Natural killer cell (primary cell): ENCODE measurements around the gene ZNF8. TPM values are rescaled to one million over a fixed set of nuclear protein-coding genes. Genes with fewer than 3 reads are reported as not detected.

ENCODE experiments used
- ATAC-seq, 3 donors: fragments of 150-1000 bp in 2 of 3; fragments of 200-7000 bp in 1 of 3; cut with Tn5 transposase; 1 replicate in 1 of 3; 2 replicates in 2 of 3; pipeline ENCODE4 v1.10.0; 2021; ENCODE audit warnings: mild to moderate bottlenecking in 2 of 3, moderate library complexity in 2 of 3
- DNase-seq, 2 donors: peaks; one replicate each; pipeline versions ENCODE4 v3.0.0 to v3.0.0-alpha.2; 2013 to 2021; ENCODE audit warnings: mixed read lengths in 1 of 2
- H3K27ac ChIP-seq: one replicate; pipeline ENCODE4 v1.5.1; 2013; ENCODE audit warnings: mild to moderate bottlenecking, low read length
- H3K27me3 ChIP-seq: one replicate; pipeline ENCODE4 v1.6.1; 2013; ENCODE audit warnings: low read length; ENCODE audit not compliant: control insufficient read depth, insufficient read depth
- H3K36me3 ChIP-seq: one replicate; pipeline ENCODE4 v1.6.1; 2013; ENCODE audit warnings: low read length; ENCODE audit not compliant: control insufficient read depth, insufficient read depth
- H3K4me1 ChIP-seq: one replicate; pipeline ENCODE4 v1.6.1; 2013; ENCODE audit warnings: low read length; ENCODE audit not compliant: control insufficient read depth, insufficient read depth
- H3K4me3 ChIP-seq: one replicate; pipeline ENCODE4 v1.5.1; 2013; ENCODE audit warnings: low read length
- H3K9me3 ChIP-seq: one replicate; pipeline ENCODE4 v1.6.1; 2013; ENCODE audit warnings: low read length; ENCODE audit not compliant: control insufficient read depth, insufficient read depth
- H3K27ac Mint-ChIP-seq, 2 donors: one replicate each; pipeline ENCODE4 v1.8.0; 2022; ENCODE audit warnings: mild to moderate bottlenecking in 2 of 2, mixed read lengths in 2 of 2, moderate library complexity in 1 of 2
- H3K27me3 Mint-ChIP-seq, 2 donors: one replicate each; pipeline ENCODE4 v1.8.0; 2022; ENCODE audit warnings: low read depth in 2 of 2, mixed read lengths in 2 of 2
- H3K36me3 Mint-ChIP-seq: one replicate; pipeline ENCODE4 v1.8.0; 2022; ENCODE audit warnings: mixed read lengths
- H3K4me1 Mint-ChIP-seq, 2 donors: one replicate each; pipeline ENCODE4 v1.8.0; 2022; ENCODE audit warnings: mixed read lengths in 2 of 2
- H3K4me3 Mint-ChIP-seq: one replicate; pipeline ENCODE4 v1.8.0; 2022; ENCODE audit warnings: mild to moderate bottlenecking, moderate library complexity, mixed read lengths
- H3K9me3 Mint-ChIP-seq, 2 donors: one replicate each; pipeline ENCODE4 v1.8.0; 2022; ENCODE audit warnings: mixed read lengths in 2 of 2
- WGBS: methylation state at CpG from one replicate; pipeline ENCODE4 v1.1.7; 2013; ENCODE audit warnings: missing lambda C conversion rate; ENCODE audit not compliant: insufficient coverage; 5-methylcytosine and 5-hydroxymethylcytosine counted together
- intact Hi-C: fragments of 100-400 bp; cut with micrococcal nuclease; formaldehyde crosslinking; loops from one replicate; pipeline ENCODE4 v1.14.2; 2022
- total RNA-seq, 4 donors: library from RNA; stranded (reverse); fragments of 120-200 nt in 1 of 4; gene quantifications; one replicate each; pipeline versions ENCODE4 v1.2.3 to v1.2.4, GENCODE V29; 2013 to 2022
- TF ChIP-seq, protein P1 (sequence below): fragments of 200-600 bp; IDR thresholded peaks from one replicate; pipeline ENCODE4 v1.8.0; 2022; ENCODE audit warnings: antibody characterized with exemption

ZNF8 gene
- total RNA-seq, 3 donors from 2014 or later (not counting 1 experiment from before 2014, with no cell fraction given), result 6.4 to 8.7 (median 7.7) TPM

GRCh38 chr19:58284199-58284598, 5.4 kb downstream of the ZNF8 start:
- no peaks in the 10 kb centered on the region for H3K9me3 ChIP-seq
- ATAC-seq, result no peak
- Mint-ChIP-seq H3K4me1 (peaks cover 21 to 24% of the 10 kb centered on the region in 2 donors), H3K36me3 (peaks cover 11% of the 10 kb centered on the region), H3K27me3 (no peaks in the 10 kb centered on the region), H3K27ac (no peak overlapping the region), H3K4me3 (no peak overlapping the region), H3K9me3 (no peaks in the 10 kb centered on the region)
- 98% methylated on average over 7 of the region's 7 CpGs for WGBS
- H3K27ac ChIP-seq, result no peak overlapping the region
- TF ChIP-seq, protein P1, sequence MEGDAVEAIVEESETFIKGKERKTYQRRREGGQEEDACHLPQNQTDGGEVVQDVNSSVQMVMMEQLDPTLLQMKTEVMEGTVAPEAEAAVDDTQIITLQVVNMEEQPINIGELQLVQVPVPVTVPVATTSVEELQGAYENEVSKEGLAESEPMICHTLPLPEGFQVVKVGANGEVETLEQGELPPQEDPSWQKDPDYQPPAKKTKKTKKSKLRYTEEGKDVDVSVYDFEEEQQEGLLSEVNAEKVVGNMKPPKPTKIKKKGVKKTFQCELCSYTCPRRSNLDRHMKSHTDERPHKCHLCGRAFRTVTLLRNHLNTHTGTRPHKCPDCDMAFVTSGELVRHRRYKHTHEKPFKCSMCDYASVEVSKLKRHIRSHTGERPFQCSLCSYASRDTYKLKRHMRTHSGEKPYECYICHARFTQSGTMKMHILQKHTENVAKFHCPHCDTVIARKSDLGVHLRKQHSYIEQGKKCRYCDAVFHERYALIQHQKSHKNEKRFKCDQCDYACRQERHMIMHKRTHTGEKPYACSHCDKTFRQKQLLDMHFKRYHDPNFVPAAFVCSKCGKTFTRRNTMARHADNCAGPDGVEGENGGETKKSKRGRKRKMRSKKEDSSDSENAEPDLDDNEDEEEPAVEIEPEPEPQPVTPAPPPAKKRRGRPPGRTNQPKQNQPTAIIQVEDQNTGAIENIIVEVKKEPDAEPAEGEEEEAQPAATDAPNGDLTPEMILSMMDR, result no peak
- no peak overlapping the region for H3K4me3 ChIP-seq
- peaks cover 23% of the 10 kb centered on the region for H3K36me3 ChIP-seq
- H3K27me3 ChIP-seq, result no peaks in the 10 kb centered on the region
- no peak for DNase-seq
- intact Hi-C loops, result no loop called here
- peaks cover 5% of the 10 kb centered on the region for H3K4me1 ChIP-seq

DNA sequence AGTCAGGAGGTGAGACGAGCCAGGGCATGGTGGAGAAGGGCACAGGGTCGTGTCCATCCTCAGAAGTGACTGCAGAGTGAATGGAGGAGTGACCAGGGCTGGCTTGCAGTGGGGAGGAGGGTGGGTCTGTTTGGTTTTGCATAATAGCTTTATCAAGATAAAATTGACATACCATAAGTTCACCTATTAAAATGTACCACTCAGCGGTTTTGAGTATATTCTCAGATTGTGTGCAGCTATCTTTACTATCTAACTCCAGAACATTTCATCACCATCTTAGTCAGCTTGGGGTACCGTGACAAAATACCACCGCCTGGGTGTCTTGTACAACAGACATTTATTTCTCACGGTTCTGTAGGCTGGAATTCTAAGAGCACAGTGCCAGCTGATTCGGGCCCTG, 13.2 kb downstream of the ZNF8 start:
- no peak overlapping the region for H3K27ac Mint-ChIP-seq
- no peak overlapping the region for H3K27ac ChIP-seq
- no peak overlapping the region for H3K4me3 ChIP-seq
- no peaks in the 10 kb centered on the region for H3K27me3 ChIP-seq
- no peaks in the 10 kb centered on the region for H3K27me3 Mint-ChIP-seq
- TF ChIP-seq, protein P1, result no peak
- peaks cover 0 to 3% of the 10 kb centered on the region in 2 donors for H3K9me3 Mint-ChIP-seq
- H3K36me3 ChIP-seq, result peaks cover 40% of the 10 kb centered on the region
- H3K36me3 Mint-ChIP-seq, result peaks cover 41% of the 10 kb centered on the region
- H3K4me1 ChIP-seq, result no peaks in the 10 kb centered on the region
- DNase-seq, result no peak
- no peak for ATAC-seq
- 95% methylated on average over 7 of the region's 7 CpGs for whole genome bisulfite sequencing
- peaks cover 6 to 9% of the 10 kb centered on the region in 2 donors for H3K4me1 Mint-ChIP-seq
- peaks cover 29% of the 10 kb centered on the region for H3K9me3 ChIP-seq
- intact Hi-C loops, result no loop called here
- no peak overlapping the region for H3K4me3 Mint-ChIP-seq

DNA sequence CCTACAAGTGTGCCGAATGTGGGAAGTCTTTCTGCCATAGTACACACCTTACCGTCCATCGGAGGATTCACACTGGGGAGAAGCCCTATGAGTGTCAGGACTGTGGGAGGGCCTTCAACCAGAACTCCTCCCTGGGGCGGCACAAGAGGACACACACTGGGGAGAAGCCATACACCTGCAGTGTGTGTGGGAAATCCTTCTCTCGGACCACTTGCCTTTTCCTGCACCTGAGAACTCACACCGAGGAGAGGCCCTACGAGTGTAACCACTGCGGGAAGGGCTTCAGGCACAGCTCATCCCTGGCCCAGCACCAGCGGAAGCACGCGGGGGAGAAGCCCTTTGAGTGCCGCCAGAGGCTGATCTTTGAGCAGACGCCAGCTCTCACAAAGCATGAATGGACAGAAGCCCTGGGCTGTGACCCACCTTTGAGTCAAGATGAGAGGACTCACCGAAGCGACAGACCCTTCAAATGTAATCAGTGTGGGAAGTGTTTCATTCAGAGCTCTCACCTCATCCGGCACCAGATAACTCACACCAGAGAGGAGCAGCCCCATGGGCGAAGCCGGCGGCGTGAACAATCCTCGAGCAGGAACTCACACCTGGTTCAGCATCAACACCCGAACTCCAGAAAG, 16.1 kb downstream of the ZNF8 start:
- H3K4me3 ChIP-seq, result no peak overlapping the region
- H3K27ac ChIP-seq, result no peak overlapping the region
- H3K36me3 Mint-ChIP-seq, result peaks cover 30% of the 10 kb centered on the region
- over 99% methylated on average over 22 of the region's 22 CpGs for WGBS
- H3K27me3 ChIP-seq, result no peaks in the 10 kb centered on the region
- intact Hi-C loops, result no loop called here
- ATAC-seq, result no peak
- no peaks in the 10 kb centered on the region for H3K27me3 Mint-ChIP-seq
- no peak for DNase-seq
- TF ChIP-seq, protein P1, result no peak
- H3K9me3 Mint-ChIP-seq, result peaks cover 0 to 3% of the 10 kb centered on the region in 2 donors
- H3K36me3 ChIP-seq, result peaks cover 29% of the 10 kb centered on the region
- H3K4me1 Mint-ChIP-seq, result peaks cover 6 to 9% of the 10 kb centered on the region in 2 donors
- H3K4me3 Mint-ChIP-seq, result no peak overlapping the region
- H3K9me3 ChIP-seq, result peaks cover 29% of the 10 kb centered on the region
- H3K27ac Mint-ChIP-seq, result no peak overlapping the region
- no peaks in the 10 kb centered on the region for H3K4me1 ChIP-seq

- Mint-ChIP-seq H3K9me3 (peaks cover 0 to 3% of the 10 kb centered on the region in 2 donors), H3K27ac (no peak overlapping the region), H3K27me3 (no peaks in the 10 kb centered on the region), H3K36me3 (peaks cover 28% of the 10 kb centered on the region), H3K4me1 (peaks cover 5 to 11% of the 10 kb centered on the region in 2 donors), H3K4me3 (no peak overlapping the region)
- ATAC-seq, result no peak
- no peak for DNase-seq
- H3K4me1 ChIP-seq, result no peaks in the 10 kb centered on the region
- 99% methylated on average over 7 of the region's 7 CpGs for WGBS
- peaks cover 34% of the 10 kb centered on the region for H3K36me3 ChIP-seq
- intact Hi-C loops, result no loop called here
- TF ChIP-seq, protein P1, result no peak
- H3K4me3 ChIP-seq, result no peak overlapping the region
- no peak overlapping the region for H3K27ac ChIP-seq
- peaks cover 34% of the 10 kb centered on the region for H3K9me3 ChIP-seq
- no peaks in the 10 kb centered on the region for H3K27me3 ChIP-seq
Observed at GRCh38 chr19:58296104-58296503, 17.3 kb downstream of the ZNF8 start.
